ENCODE data around the gene CACNG6. TPM values are rescaled to one million over a fixed set of nuclear protein-coding genes. Genes with fewer than 3 reads are reported as not detected.

The CACNG6 gene
- total RNA-seq, result 4.0 and 5.4 TPM in 2 replicates
- 3.9 and 5.0 TPM in 2 replicates for polyA plus RNA-seq
- 1.7 and 3.0 TPM in 2 replicates for polyA plus RNA-seq (2011; cell fraction: cytosol; rRNA removed)
- polyA plus RNA-seq (2011; cell fraction: nucleus; rRNA removed), result 2.0 and 3.8 TPM in 2 replicates
- polyA plus RNA-seq (2012), result 1.9 and 5.9 TPM in 2 replicates
- polyA minus RNA-seq, result 1.1 and 1.7 TPM in 2 replicates
- not detected for polyA minus RNA-seq (2011; cell fraction: cytosol; rRNA and poly(A)+ RNA removed)
- polyA minus RNA-seq (2011; cell fraction: nucleus; rRNA and poly(A)+ RNA removed), result 0.38 and 1.1 TPM in 2 replicates
- percentile 37 among the genes with signal in this experiment for Bru-seq, nascent RNA
- percentile 22 among the genes with signal in this experiment for BruChase-seq, experiment 1, labeled RNA remaining after a 6-hour chase
- percentile 20 among the genes with signal in this experiment for BruChase-seq, experiment 2, labeled RNA remaining after a 2-hour chase
- long read RNA-seq, partial matches to known transcripts, result 0 of 1 reads
- long read RNA-seq, other reads (novel, unspliced or antisense), result 0 of 1 reads

DNA sequence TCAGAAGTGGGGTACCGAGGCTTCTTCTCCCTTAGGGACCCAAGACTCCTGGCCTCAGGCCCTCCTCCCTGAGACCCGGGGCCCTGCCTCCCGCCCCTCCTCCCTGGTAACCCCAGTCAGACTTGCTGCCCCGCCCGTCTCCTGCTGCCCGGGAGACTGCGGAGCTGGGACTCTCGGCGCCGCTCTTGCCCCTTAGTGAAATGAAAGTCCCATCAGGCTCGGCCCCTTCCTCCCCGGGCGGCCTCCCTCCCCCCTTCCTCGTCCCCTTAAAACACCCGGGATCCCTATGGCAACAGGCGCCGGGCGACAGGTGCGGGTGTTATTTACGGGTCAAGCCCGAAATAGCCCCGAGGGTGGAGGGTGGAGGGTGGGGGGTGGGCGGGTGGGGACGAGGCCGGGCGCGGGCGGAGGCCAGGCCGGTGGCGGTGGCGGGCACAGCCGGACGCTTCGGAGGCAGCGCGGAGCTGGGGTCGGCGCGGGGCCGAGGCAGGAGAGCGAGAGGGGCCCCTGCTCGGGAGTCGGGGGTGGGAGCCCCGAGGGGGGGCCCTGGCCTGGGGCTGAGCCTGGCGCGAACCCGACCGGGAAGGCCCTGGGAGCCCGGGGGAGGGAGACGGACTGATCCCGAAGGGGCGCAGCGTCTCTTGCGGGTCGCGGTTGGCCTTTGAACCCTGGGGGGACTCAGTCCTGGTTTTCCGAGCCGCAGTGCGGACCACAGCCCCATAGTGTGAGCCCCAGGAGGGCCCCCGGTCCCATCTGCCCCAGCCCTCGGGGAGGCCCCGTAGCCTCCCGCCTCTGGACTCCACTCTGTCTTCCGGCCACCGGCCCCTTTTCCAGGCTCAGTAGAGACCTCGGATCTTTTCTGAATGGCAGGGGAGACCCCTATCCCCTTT is at the start of gene CACNG6:
Gene CACNG6 (plus strand): TSS at position 414 of the 890 bp plus-strand sequence. CDS start 1,241 bp downstream, outside the sequence.
- POLR2A ChIA-PET, result interaction anchor here (0.9 kb wide), 2 partner anchors 11 to 13 kb away, joined by 5 read pairs; no protein-coding TSS in a partner anchor
- no peaks in the 10 kb centered on the region for H3K9me3 ChIP-seq (replicated peaks; ENCODE audit: control insufficient read depth, insufficient read depth, low read length)
- peak within 1 kb of the TSS; percentile 70 for H3K9ac ChIP-seq (replicated peaks; ENCODE audit: extremely low read depth, insufficient read depth, low read length)
- H4K20me1 ChIP-seq (replicated peaks; ENCODE audit: control insufficient read depth, extremely low read depth, insufficient read depth, low read length), result no peaks in the 10 kb centered on the region
- no peaks in the 10 kb centered on the region for H3K36me3 ChIP-seq (ENCODE audit: control insufficient read depth in 2 of 2, extremely low read depth in 1 of 2, insufficient read depth in 2 of 2, low read length in 2 of 2)
- H3K27me3 ChIP-seq (ENCODE audit: control insufficient read depth in 2 of 2, insufficient read depth in 2 of 2, low read length in 2 of 2), result no peaks in the 10 kb centered on the region
- peak within 1 kb of the TSS; percentile 47 for H2AFZ ChIP-seq (ENCODE audit: low read depth, low read length)
- no TSS peak for BruUV-seq (replicated peaks)
- TF ChIP-seq MYC (IDR thresholded peaks at IDR 0.05; ENCODE audit: low read depth, low read length) (no peak), POLR2A (IDR thresholded peaks at IDR 0.05; ENCODE audit: low read depth, low read length) (peak; percentile 38), POLR2AphosphoS5 (IDR thresholded peaks at IDR 0.05; ENCODE audit: insufficient read depth, low read depth, low read length) (no peak)
- TF ChIP-seq, protein P1, sequence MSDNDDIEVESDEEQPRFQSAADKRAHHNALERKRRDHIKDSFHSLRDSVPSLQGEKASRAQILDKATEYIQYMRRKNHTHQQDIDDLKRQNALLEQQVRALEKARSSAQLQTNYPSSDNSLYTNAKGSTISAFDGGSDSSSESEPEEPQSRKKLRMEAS (IDR thresholded peaks at IDR 0.05; ENCODE audit: insufficient read depth, insufficient read length), result no peak
- peak within 1 kb of the TSS; percentile 38 for H3K4me2 ChIP-seq (ENCODE audit: insufficient read depth, low read length)
- FAIRE-seq (peak; percentile 75), DNase-seq (ENCODE audit: low read depth, low spot score) (peak; percentile 56)
- H3K4me3 ChIP-seq (replicated peaks in 1 of 3; ENCODE audit: insufficient read depth in 1 of 3, low read depth in 1 of 3, low read length in 3 of 3), result peak within 1 kb of the TSS; percentile 15 to 26 (median 25)
- intact Hi-C loops (cut with micrococcal nuclease), result loop anchor here (1.0 kb wide), 2 partner anchors 17 to 29 kb away; no protein-coding TSS in a partner anchor
- dilution Hi-C loops (cut with MboI; ENCODE audit: extremely low pct_ligation_motif_present, low sequenced_read_pairs), result no loop called here
- CTCF ChIA-PET, result interaction anchor here (0.7 to 3.0 kb wide), 5 partner anchors 11 to 38 kb away, joined by 4 to 11 read pairs (median 6); no protein-coding TSS in a partner anchor
- H3K79me2 ChIP-seq (ENCODE audit: control insufficient read depth, insufficient read depth, low read length), result no peaks in the 10 kb centered on the region
- H3K9me1 ChIP-seq (replicated peaks; ENCODE audit: control insufficient read depth, extremely low read depth, insufficient read depth, low read length), result no peaks in the 10 kb centered on the region
- H3K27ac ChIP-seq (ENCODE audit: insufficient read depth, low read depth, low read length), result peak within 1 kb of the TSS; percentile 74
- peaks cover 39% of the 10 kb centered on the region for H3K4me1 ChIP-seq (ENCODE audit: control insufficient read depth, extremely low read depth, insufficient read depth, low read length)

All from endothelial cell of umbilical vein (primary cell).